Activated naive CD8-positive, alpha-beta T cell treated with anti-CD3 and anti-CD28 coated beads for 36 hours (primary cell): ENCODE measurements around the gene NRG3. TPM values are rescaled to one million over a fixed set of nuclear protein-coding genes. Genes with fewer than 3 reads are reported as not detected.

Experiments used
- DNase-seq: peaks from one replicate; pipeline ENCODE4 v3.0.0; 2021
- H3K27ac Mint-ChIP-seq: one replicate; pipeline ENCODE4 v1.8.0; 2022; ENCODE audit warnings: mild to moderate bottlenecking, moderate library complexity, mixed read lengths
- H3K27me3 Mint-ChIP-seq: one replicate; pipeline ENCODE4 v1.8.0; 2022; ENCODE audit warnings: mild to moderate bottlenecking, mixed read lengths
- H3K36me3 Mint-ChIP-seq: one replicate; pipeline ENCODE4 v1.8.0; 2021; ENCODE audit warnings: mild to moderate bottlenecking, mixed read lengths
- H3K4me1 Mint-ChIP-seq: one replicate; pipeline ENCODE4 v1.8.0; 2021; ENCODE audit warnings: mixed read lengths
- H3K4me3 Mint-ChIP-seq: one replicate; pipeline ENCODE4 v1.8.0; 2022; ENCODE audit warnings: mild to moderate bottlenecking, moderate library complexity, mixed read lengths
- H3K9me3 Mint-ChIP-seq: one replicate; pipeline ENCODE4 v1.8.0; 2022; ENCODE audit warnings: mixed read lengths
- total RNA-seq, 2 experiments: library from RNA; stranded (reverse); gene quantifications; one replicate each; pipeline ENCODE4 v1.2.3, GENCODE V29; 2021

Gene NRG3
- total RNA-seq, 2 experiments from 2014 or later: not detected

DNA sequence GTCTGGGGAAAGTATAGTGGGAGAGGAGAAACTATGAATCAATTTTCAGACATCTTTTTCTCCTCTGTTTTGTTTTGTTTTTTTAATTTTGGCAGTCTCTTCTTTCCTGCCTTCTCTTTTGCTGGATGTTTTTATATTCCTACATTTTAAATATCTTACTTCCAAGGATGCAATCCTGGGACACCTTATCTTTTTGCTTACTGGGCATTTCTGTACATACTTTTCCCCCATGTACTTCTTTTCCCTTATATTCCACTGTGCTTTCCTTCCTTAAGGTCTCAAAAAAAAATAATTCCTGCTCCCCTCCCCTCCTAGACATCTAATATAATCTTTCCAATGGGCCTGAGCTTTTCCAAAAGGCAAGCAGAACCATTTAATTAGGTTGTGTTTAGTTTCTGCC lies 701.1 kb downstream of the NRG3 start:
- Mint-ChIP-seq H3K4me3 (no peak overlapping the region), H3K27ac (no peak overlapping the region), H3K4me1 (no peaks in the 10 kb centered on the region), H3K27me3 (no peaks in the 10 kb centered on the region), H3K36me3 (no peaks in the 10 kb centered on the region), H3K9me3 (no peaks in the 10 kb centered on the region)
- no peak for DNase-seq

DNA sequence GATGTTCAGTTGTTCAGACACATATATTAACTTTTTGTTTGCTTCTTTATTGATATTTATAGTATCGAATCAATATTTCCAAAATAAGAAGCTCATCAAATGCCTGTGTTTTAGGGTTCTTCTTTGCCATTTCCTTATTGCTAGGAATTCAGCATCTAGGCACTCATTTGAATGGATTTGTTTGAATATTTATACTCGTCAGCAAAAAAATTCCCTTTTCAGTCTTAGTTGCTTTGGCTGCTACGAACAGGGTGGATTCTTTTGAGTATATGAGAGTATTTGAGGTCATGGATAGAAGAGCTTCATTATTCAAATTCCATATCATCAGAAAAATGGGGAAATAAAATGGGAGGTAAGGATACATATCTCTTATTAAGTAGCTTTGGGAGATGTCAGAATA lies 706.9 kb downstream of the NRG3 start:
- Mint-ChIP-seq H3K4me3 (no peak overlapping the region), H3K4me1 (no peaks in the 10 kb centered on the region), H3K9me3 (no peaks in the 10 kb centered on the region), H3K36me3 (no peaks in the 10 kb centered on the region), H3K27me3 (no peaks in the 10 kb centered on the region), H3K27ac (no peak overlapping the region)
- DNase-seq: no peak

DNA sequence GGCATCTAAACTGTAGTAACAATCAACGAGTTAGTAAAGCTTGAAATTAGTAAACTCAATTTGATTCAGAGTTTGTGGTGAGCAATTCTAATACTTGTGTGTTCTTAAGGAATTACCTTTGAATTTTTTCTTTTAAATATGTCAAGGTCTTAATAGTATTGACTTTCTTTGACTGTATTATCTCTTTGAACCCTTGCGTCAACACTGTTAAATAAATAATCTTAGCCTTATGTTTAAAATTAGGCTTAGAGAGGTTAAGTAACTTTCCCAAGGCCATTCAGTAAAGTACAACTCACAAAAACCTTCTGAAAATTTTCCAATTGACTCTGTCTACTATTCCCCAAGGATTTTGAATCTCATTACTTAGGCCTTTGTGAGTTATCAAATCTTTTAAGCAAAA lies 716.4 kb downstream of the NRG3 start:
- no peaks in the 10 kb centered on the region for H3K27me3 Mint-ChIP-seq
- H3K9me3 Mint-ChIP-seq: peaks cover 1% of the 10 kb centered on the region
- no peak overlapping the region for H3K4me3 Mint-ChIP-seq
- no peaks in the 10 kb centered on the region for H3K36me3 Mint-ChIP-seq
- no peak for DNase-seq
- H3K27ac Mint-ChIP-seq: no peak overlapping the region
- H3K4me1 Mint-ChIP-seq: no peaks in the 10 kb centered on the region

DNA sequence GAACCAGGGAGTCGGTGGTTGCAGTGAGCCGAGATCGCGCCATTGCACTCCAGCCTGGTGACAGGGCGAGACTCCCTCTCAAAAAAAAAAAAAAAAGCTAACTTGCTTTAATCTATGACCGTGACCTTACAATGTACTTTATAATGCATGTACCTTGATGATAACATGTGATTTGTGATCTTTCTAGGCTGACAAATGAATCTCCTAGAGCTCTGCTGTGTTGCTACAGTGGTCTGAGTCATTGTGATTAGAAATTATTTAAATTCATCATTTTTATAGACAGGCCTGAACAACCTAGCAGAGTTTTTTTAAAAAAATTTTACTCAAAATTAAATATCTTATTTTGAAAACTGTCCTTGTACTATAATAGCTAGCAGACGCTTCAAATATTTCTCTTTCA lies 722.8 kb downstream of the NRG3 start:
- no peak for DNase-seq
- Mint-ChIP-seq H3K27me3 (no peaks in the 10 kb centered on the region), H3K4me1 (no peaks in the 10 kb centered on the region), H3K4me3 (no peak overlapping the region), H3K27ac (no peak overlapping the region), H3K36me3 (no peaks in the 10 kb centered on the region), H3K9me3 (no peaks in the 10 kb centered on the region)

DNA sequence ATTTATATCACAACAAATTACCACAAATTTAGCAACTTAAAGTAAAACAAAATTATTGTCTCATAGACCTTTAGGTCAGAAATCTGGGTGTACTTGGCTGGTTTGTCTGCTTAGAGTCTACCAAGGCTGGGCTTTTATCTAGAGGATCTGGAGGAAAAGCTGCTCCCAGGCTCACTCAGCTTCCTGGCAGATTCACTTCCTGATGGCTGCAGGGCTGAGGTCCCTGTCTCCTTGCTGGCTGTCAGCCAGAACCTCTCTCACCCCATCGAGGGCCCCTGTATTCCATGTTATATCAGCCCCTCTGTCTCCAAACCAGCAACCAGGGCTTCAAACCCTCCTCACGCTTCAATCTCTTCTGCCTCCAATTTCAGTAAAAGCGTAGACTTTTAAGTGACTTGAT lies 734.9 kb downstream of the NRG3 start:
- H3K9me3 Mint-ChIP-seq: peaks cover 2% of the 10 kb centered on the region
- no peaks in the 10 kb centered on the region for H3K4me1 Mint-ChIP-seq
- DNase-seq: no peak
- H3K27me3 Mint-ChIP-seq: no peaks in the 10 kb centered on the region
- H3K27ac Mint-ChIP-seq: no peak overlapping the region
- H3K4me3 Mint-ChIP-seq: no peak overlapping the region
- H3K36me3 Mint-ChIP-seq: no peaks in the 10 kb centered on the region

DNA sequence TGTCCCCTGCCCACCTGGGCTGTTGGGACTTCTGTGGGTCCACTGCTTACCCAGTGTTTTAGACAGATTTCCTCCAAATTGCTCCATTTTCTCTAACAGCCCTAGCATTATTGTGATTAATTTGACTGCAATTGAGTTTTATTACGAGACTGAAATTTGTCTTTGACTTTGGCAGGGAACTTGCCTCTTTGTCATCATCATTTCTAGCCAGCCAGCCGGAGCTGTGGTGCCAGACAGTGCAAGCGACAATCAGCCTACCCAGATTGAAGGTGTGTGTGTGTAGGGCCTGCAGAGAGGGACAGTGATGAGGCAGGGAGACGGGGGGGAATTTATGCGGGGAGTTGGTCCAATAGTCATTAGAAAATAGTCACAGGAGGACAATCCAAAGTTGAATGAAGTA lies 743.0 kb downstream of the NRG3 start:
- H3K36me3 Mint-ChIP-seq: no peaks in the 10 kb centered on the region
- no peaks in the 10 kb centered on the region for H3K4me1 Mint-ChIP-seq
- DNase-seq: no peak
- H3K9me3 Mint-ChIP-seq: peaks cover 2% of the 10 kb centered on the region
- H3K27me3 Mint-ChIP-seq: no peaks in the 10 kb centered on the region
- no peak overlapping the region for H3K4me3 Mint-ChIP-seq
- no peak overlapping the region for H3K27ac Mint-ChIP-seq

DNA sequence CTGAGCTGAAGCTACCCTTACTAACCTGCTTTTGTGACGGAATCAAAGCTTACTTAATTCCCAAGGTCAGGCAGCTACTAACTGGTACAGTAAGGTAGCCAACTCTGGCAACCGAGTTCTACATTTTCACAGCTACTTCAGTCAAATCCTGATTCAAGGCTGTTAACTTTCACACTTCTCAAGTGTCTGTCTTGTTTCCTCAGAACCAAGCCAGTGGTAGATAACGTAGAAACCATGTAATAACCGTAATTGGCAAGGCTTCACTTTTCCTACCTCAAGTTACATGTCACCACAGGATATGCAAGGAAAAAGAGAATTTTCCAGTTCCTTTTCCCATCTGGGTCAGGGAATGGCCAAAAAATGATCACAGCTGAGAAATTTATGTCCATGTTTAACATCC lies 746.7 kb downstream of the NRG3 start:
- peaks cover 2% of the 10 kb centered on the region for H3K9me3 Mint-ChIP-seq
- no peaks in the 10 kb centered on the region for H3K4me1 Mint-ChIP-seq
- H3K36me3 Mint-ChIP-seq: no peaks in the 10 kb centered on the region
- no peak for DNase-seq
- no peak overlapping the region for H3K4me3 Mint-ChIP-seq
- no peaks in the 10 kb centered on the region for H3K27me3 Mint-ChIP-seq
- no peak overlapping the region for H3K27ac Mint-ChIP-seq

DNA sequence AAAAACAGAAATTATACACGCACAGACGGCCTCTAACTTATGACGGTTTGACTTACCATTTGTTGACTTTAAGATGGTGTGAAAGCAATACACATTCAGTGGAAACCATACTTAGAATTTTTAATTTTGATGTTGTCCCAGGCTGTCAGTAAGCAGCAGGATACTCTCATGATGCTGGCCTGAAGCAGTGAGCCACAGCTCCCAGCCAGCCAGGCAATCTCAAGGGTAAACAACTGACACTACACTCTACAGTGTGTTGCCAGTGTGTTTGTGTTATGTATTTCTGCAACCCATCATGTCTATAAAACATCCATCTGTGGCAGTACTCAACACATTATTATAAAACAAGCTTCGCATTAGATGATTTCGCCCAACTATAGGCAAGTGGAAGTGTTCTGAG lies 747.5 kb downstream of the NRG3 start:
- Mint-ChIP-seq H3K4me1 (no peaks in the 10 kb centered on the region), H3K27ac (no peak overlapping the region), H3K9me3 (peaks cover 2% of the 10 kb centered on the region), H3K36me3 (no peaks in the 10 kb centered on the region), H3K27me3 (no peaks in the 10 kb centered on the region), H3K4me3 (no peak overlapping the region)
- DNase-seq: no peak

DNA sequence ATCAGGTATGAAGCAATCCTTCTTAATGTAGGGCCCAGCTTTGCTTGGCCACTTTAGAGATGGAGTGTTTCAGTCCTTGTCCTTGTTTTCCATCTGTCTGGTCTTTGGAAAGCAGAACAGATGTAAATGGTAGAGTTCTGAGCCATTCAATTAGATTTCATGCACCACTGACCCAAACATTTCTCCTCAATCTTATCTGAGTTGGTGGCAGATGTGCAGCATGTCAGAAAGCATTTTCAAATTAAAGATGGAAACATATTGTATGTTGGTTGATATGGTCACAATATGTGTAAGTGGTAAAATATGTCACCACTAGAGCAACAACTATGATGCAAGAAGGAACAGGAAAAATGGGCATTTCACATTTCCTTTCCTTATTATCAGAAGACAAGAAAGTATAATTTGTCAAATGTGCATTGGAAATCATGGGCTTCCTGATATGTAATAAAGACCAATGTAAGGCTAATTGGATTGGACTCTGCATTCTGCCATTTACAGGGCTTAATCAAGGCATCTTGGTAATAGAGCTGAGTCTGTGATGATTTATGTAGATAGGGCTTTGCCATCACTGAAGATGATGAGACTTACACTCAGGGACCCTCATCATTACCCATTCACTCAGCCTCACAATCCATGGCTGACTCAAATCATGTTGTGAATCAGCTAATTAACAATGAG lies 750.7 kb downstream of the NRG3 start:
- Mint-ChIP-seq H3K4me1 (no peaks in the 10 kb centered on the region), H3K9me3 (peaks cover 3% of the 10 kb centered on the region), H3K4me3 (no peak overlapping the region), H3K36me3 (no peaks in the 10 kb centered on the region), H3K27ac (no peak overlapping the region), H3K27me3 (no peaks in the 10 kb centered on the region)
- DNase-seq: no peak

DNA sequence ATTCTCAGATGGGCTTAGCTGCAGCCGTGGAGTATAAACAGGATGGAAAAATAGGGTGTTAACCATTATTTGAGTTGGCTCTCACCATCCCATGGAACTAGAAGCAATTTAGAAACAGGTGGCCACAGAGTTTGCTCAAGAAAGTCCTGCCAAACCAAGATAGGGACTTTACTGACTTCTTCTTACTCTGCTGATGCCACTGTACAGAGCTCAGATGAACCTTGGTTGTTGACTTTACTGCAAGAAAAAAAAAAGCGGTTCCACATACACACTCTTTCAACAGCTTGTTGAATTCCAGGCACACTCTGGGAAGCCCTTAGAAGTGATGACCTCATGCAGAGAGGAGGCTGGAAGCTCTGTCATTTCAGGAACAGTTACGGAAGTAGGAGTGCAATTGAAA lies 753.4 kb downstream of the NRG3 start:
- Mint-ChIP-seq H3K27ac (no peak overlapping the region), H3K36me3 (no peaks in the 10 kb centered on the region), H3K4me1 (no peaks in the 10 kb centered on the region), H3K4me3 (no peak overlapping the region), H3K27me3 (no peaks in the 10 kb centered on the region), H3K9me3 (peaks cover 3% of the 10 kb centered on the region)
- DNase-seq: no peak

DNA sequence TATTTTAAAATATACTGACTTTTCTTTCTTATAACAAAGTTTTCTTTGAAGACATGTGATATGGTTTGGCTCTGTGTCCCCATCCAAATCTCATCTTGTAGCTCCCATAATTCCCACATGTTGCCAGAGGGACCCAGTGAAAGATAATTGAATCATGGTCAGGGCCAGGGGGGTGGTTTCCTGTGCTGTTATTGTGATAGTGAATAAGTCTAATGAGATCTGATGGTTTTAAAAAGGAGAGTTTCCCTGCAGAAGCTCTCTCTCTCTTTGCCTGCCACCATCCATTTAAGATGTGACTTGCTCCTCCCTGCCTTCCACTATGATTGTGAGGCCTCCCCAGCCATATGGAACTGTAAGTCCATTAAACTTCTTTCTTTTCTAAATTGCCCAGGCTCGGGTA lies 768.1 kb downstream of the NRG3 start:
- Mint-ChIP-seq H3K4me1 (no peaks in the 10 kb centered on the region), H3K27ac (no peak overlapping the region), H3K27me3 (no peaks in the 10 kb centered on the region), H3K4me3 (no peak overlapping the region), H3K36me3 (no peaks in the 10 kb centered on the region), H3K9me3 (peaks cover 2% of the 10 kb centered on the region)
- no peak for DNase-seq

DNA sequence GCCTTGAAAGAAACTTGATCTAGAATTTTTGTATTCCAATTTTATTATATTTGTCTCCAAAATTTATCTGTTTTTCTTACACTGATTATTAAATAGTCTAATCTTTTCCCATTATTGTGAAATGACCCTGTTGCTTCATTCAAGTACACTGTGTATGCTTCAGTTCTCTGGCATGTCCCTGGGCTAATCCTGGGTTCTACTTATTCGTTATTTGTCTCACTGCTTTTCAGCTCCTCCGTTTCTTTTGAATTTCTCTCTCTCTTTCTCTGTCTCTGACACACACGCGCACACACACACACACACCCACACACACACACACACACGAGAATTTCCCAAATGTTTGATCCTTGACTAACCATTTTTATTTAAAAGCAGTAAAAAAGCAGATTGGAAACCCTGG lies 768.6 kb downstream of the NRG3 start:
- no peak overlapping the region for H3K4me3 Mint-ChIP-seq
- no peaks in the 10 kb centered on the region for H3K27me3 Mint-ChIP-seq
- H3K9me3 Mint-ChIP-seq: peaks cover 2% of the 10 kb centered on the region
- no peaks in the 10 kb centered on the region for H3K4me1 Mint-ChIP-seq
- no peaks in the 10 kb centered on the region for H3K36me3 Mint-ChIP-seq
- no peak overlapping the region for H3K27ac Mint-ChIP-seq
- no peak for DNase-seq

DNA sequence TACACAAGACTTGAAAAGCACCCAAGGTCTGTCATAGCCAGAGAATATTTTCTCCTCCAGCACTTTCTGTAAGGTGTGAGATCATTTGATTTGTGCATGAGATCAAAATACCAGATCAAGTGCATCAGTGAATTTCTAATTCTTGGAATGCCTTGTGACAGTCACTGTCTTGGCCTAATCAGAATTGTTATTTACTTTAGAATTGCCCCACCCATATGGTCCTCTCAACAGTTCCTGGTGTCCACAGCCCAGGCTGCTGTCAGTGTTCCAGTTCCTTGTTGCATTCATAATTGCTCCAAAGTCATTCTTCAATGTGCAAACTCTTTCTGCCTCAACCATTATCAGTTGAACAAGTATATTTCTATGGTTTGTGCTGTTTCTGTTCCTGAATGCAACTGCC lies 770.2 kb downstream of the NRG3 start:
- Mint-ChIP-seq H3K27ac (no peak overlapping the region), H3K4me1 (no peaks in the 10 kb centered on the region), H3K4me3 (no peak overlapping the region), H3K9me3 (peaks cover 2% of the 10 kb centered on the region), H3K27me3 (no peaks in the 10 kb centered on the region), H3K36me3 (no peaks in the 10 kb centered on the region)
- DNase-seq: no peak

DNA sequence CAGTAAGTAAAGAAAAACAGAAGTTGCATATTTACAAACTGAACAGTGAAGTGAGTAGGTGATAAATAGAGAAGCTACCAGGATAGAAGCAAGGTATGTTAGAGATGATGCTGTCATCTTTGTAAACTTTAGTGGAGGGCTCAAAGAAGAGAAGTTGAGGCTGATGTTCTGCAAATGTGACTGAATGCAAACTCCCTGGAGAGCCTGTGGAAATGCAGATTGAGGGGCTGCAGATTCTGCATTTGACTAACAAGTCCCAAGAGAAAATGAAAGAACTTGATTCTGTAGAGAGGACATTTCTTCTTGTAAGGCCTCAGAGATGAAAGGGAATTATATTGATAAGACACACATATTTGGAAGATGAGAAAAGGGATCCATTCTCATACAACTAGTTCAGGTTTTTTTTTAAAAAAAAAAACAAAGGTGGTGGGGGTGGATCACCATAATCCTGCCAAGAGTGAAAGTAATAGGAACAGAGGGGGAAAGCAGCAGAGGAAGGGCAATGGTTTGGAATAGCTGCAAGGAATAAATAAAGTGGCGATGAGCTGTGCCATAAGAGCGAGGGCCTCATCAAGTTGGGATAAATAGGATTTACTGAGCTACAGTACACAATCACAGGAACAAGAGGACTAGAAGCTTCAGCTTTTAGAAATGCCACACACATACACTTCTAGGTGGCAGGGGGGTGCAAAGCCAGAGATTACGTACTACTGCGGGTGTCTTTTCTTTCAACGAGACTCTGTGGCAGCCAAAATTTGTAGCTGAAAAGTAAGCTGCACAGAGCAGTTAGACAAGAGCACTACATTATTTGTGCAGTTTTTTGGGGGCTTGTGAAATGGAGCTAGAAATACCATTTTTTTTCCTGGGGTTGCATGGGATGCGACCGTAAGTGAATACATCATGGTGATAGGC lies 778.5 kb downstream of the NRG3 start:
- no peak for DNase-seq
- no peaks in the 10 kb centered on the region for H3K4me1 Mint-ChIP-seq
- peaks cover 4% of the 10 kb centered on the region for H3K9me3 Mint-ChIP-seq
- H3K4me3 Mint-ChIP-seq: no peak overlapping the region
- no peaks in the 10 kb centered on the region for H3K36me3 Mint-ChIP-seq
- H3K27ac Mint-ChIP-seq: no peak overlapping the region
- no peaks in the 10 kb centered on the region for H3K27me3 Mint-ChIP-seq

DNA sequence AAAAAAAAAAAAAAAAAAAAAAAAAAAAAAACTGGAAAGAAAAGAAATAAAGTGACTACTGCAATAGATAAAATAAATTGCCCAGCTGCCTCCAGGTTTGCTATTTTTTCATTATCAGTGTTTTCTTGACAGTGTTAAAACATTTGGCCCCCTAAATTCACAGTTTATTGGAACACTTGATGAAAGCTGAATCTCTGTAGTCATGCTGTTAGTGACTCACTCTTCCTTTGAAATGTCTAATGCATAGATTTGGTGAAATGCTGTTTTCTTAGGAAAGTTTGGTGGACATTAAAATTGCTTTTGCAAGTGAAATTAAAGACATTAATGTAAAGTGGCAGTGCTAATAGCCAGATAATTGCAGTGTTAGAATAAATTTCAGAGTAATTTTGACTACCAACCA lies 785.2 kb downstream of the NRG3 start:
- Mint-ChIP-seq H3K27ac (no peak overlapping the region), H3K9me3 (peaks cover 2% of the 10 kb centered on the region), H3K27me3 (no peaks in the 10 kb centered on the region), H3K4me1 (no peaks in the 10 kb centered on the region), H3K36me3 (no peaks in the 10 kb centered on the region), H3K4me3 (no peak overlapping the region)
- DNase-seq: no peak

DNA sequence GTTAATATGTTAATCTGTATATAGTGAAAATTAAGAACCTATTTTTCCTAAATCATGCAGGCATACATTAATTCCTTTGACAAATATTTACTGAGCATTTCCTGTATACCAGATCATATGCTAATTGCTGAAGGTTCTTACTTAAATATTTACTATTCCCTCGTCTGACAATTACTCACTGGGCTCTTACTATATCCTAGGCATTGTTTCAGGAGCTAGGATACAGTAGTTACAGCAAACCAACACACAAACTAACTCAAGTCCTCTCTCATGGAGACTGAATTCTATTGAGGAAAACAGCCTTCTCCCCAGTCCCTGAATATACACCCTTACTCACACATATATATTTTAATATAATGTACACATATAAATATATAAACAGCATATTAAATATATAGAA lies 786.0 kb downstream of the NRG3 start:
- no peaks in the 10 kb centered on the region for H3K4me1 Mint-ChIP-seq
- no peak overlapping the region for H3K4me3 Mint-ChIP-seq
- no peaks in the 10 kb centered on the region for H3K27me3 Mint-ChIP-seq
- no peak for DNase-seq
- no peaks in the 10 kb centered on the region for H3K36me3 Mint-ChIP-seq
- no peak overlapping the region for H3K27ac Mint-ChIP-seq
- peaks cover 2% of the 10 kb centered on the region for H3K9me3 Mint-ChIP-seq
